Activated CD8-positive, alpha-beta T cell treated with anti-CD3 and anti-CD28 coated beads for 36 hours (primary cell): Measurements from ENCODE around the gene COL15A1. TPM values are rescaled to one million over a fixed set of nuclear protein-coding genes. Genes with fewer than 3 reads are reported as not detected.

ENCODE experiments used
- ATAC-seq: fragments of 200-7000 bp; cut with Tn5 transposase; one replicate; pipeline ENCODE4 v1.10.0; 2021; ENCODE audit warnings: mild to moderate bottlenecking, moderate library complexity
- CTCF ChIA-PET: fragments of 350-600 bp; sonication (Branson Sonifier 250); formaldehyde crosslinking; loops from one replicate; lab custom pipeline; 2021; ENCODE audit warnings: antibody characterized with exemption; lab: Charles Lee
- POLR2A ChIA-PET: fragments of 350-600 bp; sonication (Branson Sonifier 250); formaldehyde crosslinking; loops from one replicate; lab custom pipeline; 2021; ENCODE audit warnings: antibody characterized with exemption; lab: Charles Lee
- DNase-seq: peaks from one replicate; pipeline ENCODE4 v3.0.0-alpha.2; 2020
- H3K27ac Mint-ChIP-seq: one replicate; pipeline ENCODE4 v1.8.0; 2021; ENCODE audit warnings: mild to moderate bottlenecking, mixed read lengths
- H3K27me3 Mint-ChIP-seq: one replicate; pipeline ENCODE4 v1.8.0; 2021; ENCODE audit warnings: mixed read lengths
- H3K36me3 Mint-ChIP-seq: one replicate; pipeline ENCODE4 v1.8.0; 2021; ENCODE audit warnings: low read depth, mixed read lengths
- H3K4me1 Mint-ChIP-seq: one replicate; pipeline ENCODE4 v1.8.0; 2021; ENCODE audit warnings: low read depth, mixed read lengths
- H3K4me3 Mint-ChIP-seq: one replicate; pipeline ENCODE4 v1.8.0; 2021; ENCODE audit warnings: mild to moderate bottlenecking, moderate library complexity, mixed read lengths
- H3K9me3 Mint-ChIP-seq: one replicate; pipeline ENCODE4 v1.8.0; 2021; ENCODE audit warnings: mixed read lengths
- intact Hi-C: fragments of 100-400 bp; cut with micrococcal nuclease; formaldehyde crosslinking; loops from one replicate; pipeline ENCODE4 v1.10.0; 2022
- total RNA-seq, 2 experiments: library from RNA; stranded (reverse); gene quantifications; one replicate each; pipeline ENCODE4 v1.2.3, GENCODE V29; 2021
- TF ChIP-seq, protein P1 (sequence below): fragments of 200-600 bp; IDR thresholded peaks from one replicate; pipeline ENCODE4 v1.8.0; 2022; ENCODE audit warnings: antibody characterized with exemption, mild to moderate bottlenecking

Gene COL15A1
- total RNA-seq, 2 experiments from 2014 or later = 0.07 TPM; not detected in 1

- peaks cover 20% of the 10 kb centered on the region for H3K4me1 Mint-ChIP-seq
- CTCF ChIA-PET = interaction anchor here (1.2 to 3.1 kb wide), 9 partner anchors 12 to 157 kb away, joined by 3 to 15 read pairs (median 5); no protein-coding TSS in a partner anchor
- no peaks in the 10 kb centered on the region for H3K27me3 Mint-ChIP-seq
- no peak for DNase-seq
- no peak overlapping the region for H3K4me3 Mint-ChIP-seq
- no peak overlapping the region for H3K27ac Mint-ChIP-seq
- no peaks in the 10 kb centered on the region for H3K9me3 Mint-ChIP-seq
- no peak for ATAC-seq
- H3K36me3 Mint-ChIP-seq = no peaks in the 10 kb centered on the region
- POLR2A ChIA-PET = interaction anchor here (0.9 to 1.3 kb wide), 4 partner anchors 10 to 99 kb away, joined by 3 to 4 read pairs (median 3); no protein-coding TSS in a partner anchor
- TF ChIP-seq, protein P1, sequence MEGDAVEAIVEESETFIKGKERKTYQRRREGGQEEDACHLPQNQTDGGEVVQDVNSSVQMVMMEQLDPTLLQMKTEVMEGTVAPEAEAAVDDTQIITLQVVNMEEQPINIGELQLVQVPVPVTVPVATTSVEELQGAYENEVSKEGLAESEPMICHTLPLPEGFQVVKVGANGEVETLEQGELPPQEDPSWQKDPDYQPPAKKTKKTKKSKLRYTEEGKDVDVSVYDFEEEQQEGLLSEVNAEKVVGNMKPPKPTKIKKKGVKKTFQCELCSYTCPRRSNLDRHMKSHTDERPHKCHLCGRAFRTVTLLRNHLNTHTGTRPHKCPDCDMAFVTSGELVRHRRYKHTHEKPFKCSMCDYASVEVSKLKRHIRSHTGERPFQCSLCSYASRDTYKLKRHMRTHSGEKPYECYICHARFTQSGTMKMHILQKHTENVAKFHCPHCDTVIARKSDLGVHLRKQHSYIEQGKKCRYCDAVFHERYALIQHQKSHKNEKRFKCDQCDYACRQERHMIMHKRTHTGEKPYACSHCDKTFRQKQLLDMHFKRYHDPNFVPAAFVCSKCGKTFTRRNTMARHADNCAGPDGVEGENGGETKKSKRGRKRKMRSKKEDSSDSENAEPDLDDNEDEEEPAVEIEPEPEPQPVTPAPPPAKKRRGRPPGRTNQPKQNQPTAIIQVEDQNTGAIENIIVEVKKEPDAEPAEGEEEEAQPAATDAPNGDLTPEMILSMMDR = no peak
- intact Hi-C loops = no loop called here
These were observed 83.7 kb downstream of the COL15A1 start for GRCh38 chr9:99027443-99027842.

DNA sequence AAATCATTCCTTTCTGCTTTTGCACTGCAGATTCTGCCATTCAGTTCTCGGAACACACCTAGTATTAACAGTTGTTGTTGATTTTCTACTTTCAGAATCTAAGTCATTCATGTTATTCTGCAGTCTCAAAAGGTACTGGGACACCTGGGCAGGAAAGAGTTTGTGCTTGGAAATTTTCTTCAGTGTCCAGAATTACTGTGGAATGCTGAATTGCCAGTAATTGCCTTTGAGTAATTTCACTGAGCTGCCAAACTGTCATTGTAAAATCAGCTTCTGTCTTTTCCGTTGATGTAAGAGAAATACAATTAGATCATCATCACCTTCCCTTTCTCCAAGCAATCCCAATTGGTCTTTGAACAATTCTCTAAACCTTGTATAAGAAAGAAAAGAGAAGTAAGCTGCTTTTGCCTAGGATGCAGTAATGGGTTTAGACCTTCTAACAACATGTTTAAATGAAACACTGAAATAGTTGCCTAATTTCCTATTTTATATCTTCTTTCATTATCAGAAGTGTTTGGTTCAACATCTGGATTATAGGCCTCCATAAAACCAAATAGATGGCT is 85.5 kb downstream of the COL15A1 start:
- H3K27me3 Mint-ChIP-seq = no peaks in the 10 kb centered on the region
- no peaks in the 10 kb centered on the region for H3K36me3 Mint-ChIP-seq
- TF ChIP-seq, protein P1 = no peak
- DNase-seq = no peak
- no peak for ATAC-seq
- H3K9me3 Mint-ChIP-seq = no peaks in the 10 kb centered on the region
- ChIA-PET CTCF (interaction anchor here (1.6 to 2.1 kb wide), 2 partner anchors 10 to 16 kb away, joined by 5 to 7 read pairs; no protein-coding TSS in a partner anchor), POLR2A (no interaction called here)
- peaks cover 16% of the 10 kb centered on the region for H3K4me1 Mint-ChIP-seq
- intact Hi-C loops = no loop called here
- no peak overlapping the region for H3K27ac Mint-ChIP-seq
- H3K4me3 Mint-ChIP-seq = no peak overlapping the region

- H3K9me3 Mint-ChIP-seq = no peaks in the 10 kb centered on the region
- no peaks in the 10 kb centered on the region for H3K36me3 Mint-ChIP-seq
- TF ChIP-seq, protein P1 = no peak
- ChIA-PET CTCF (interaction anchor here (1.6 to 2.1 kb wide), 2 partner anchors 9 to 17 kb away, joined by 5 to 7 read pairs; no protein-coding TSS in a partner anchor), POLR2A (no interaction called here)
- peaks cover 19% of the 10 kb centered on the region for H3K4me1 Mint-ChIP-seq
- ATAC-seq (no peak), DNase-seq (no peak)
- no peaks in the 10 kb centered on the region for H3K27me3 Mint-ChIP-seq
- intact Hi-C loops = no loop called here
- H3K27ac Mint-ChIP-seq = no peak overlapping the region
- no peak overlapping the region for H3K4me3 Mint-ChIP-seq
These were observed 86.4 kb downstream of the COL15A1 start for GRCh38 chr9:99030092-99030511.

GRCh38 chr9:99030610-99031109 is 87.0 kb downstream of the COL15A1 start:
- no peaks in the 10 kb centered on the region for H3K36me3 Mint-ChIP-seq
- CTCF ChIA-PET = interaction anchor here (1.6 to 2.1 kb wide), 2 partner anchors 8 to 17 kb away, joined by 5 to 7 read pairs; no protein-coding TSS in a partner anchor
- peaks cover 23% of the 10 kb centered on the region for H3K4me1 Mint-ChIP-seq
- H3K4me3 Mint-ChIP-seq = no peak overlapping the region
- DNase-seq (no peak), ATAC-seq (no peak)
- intact Hi-C loops = no loop called here
- no peaks in the 10 kb centered on the region for H3K9me3 Mint-ChIP-seq
- H3K27me3 Mint-ChIP-seq = no peaks in the 10 kb centered on the region
- POLR2A ChIA-PET = no interaction called here
- H3K27ac Mint-ChIP-seq = no peak overlapping the region
- TF ChIP-seq, protein P1 = no peak

DNA sequence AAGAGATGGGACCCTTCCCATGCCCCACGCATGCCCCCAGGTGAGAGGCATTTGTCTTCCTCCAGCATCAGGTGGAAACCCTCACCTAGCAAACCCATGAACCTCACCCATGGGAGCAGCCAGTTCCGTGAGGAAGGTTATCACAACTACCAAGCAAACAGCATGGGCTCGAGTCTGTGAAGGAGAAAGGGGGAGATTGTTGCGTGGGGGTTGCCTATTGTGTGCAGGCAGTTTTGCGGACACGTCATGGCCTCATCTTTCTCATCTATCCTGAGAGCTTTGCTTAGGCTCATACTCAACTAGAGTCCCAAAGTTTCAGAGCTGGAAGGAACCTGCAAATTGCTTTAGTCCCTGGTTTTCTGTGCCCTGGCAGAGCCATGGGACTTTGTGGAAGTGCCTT is 87.6 kb downstream of the COL15A1 start:
- TF ChIP-seq, protein P1 = no peak
- no peaks in the 10 kb centered on the region for H3K36me3 Mint-ChIP-seq
- H3K27ac Mint-ChIP-seq = no peak overlapping the region
- peaks cover 25% of the 10 kb centered on the region for H3K4me1 Mint-ChIP-seq
- no peak overlapping the region for H3K4me3 Mint-ChIP-seq
- H3K9me3 Mint-ChIP-seq = no peaks in the 10 kb centered on the region
- no peak for DNase-seq
- CTCF ChIA-PET = no interaction called here
- POLR2A ChIA-PET = no interaction called here
- ATAC-seq = no peak
- intact Hi-C loops = no loop called here
- no peaks in the 10 kb centered on the region for H3K27me3 Mint-ChIP-seq
